ENCODE measurements around the gene RNF25.
A peak's percentile ranks its signal among the peaks of the same experiment; 100 is the strongest.

Gene RNF25

GRCh38 chr2:218679119-218679518 is 7.3 kb upstream of the RNF25 start:
- DNase-seq (ENCODE audit: low read depth): no peak

DNA sequence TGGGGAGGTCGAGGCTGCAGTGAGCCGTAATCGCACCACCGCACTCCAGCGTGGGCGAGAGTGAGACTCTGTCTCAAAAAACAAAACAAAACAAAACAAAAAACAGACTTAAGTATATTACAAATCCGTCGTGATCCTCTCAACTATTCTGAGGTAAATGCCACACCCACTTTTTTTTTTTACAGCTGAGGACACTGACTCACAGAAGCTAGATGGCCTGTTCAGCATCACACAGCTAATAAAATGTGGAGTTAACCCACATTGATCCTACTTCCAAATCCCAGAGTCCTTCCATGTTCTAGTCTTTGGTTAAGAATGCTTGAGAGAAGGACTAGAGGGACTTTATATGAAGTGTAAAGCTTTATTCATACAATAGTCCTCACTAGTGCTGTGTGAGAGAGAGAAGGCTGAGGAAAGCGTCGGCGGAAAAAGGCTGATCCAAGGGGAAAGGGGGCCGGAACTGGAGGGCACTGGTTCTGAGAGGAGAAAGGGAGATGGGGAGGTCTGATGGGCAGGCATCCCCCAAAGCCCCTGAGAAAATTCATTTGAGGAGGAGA is 627 bp downstream of the RNF25 start:
- DNase-seq (ENCODE audit: low read depth): no peak

DNA sequence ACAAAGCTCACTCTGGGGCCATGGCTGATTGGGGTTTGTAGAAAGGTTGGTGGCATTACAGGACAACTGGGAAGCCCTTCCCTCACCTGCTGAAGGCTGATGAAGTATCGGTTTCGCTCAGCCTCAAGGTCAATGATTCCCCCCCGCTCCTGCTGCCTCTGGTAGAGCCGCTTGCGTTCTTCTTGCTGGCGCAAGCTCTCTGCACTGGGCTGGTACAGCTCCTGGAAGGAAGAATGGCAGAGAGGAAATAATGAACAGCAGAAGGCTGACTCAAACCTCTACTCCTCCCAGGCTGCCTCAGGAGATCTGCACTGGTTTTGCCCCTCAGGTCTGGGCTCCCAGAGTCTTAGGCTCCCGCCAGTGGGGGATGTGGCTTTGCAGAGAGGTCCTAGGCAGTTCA is 7.1 kb downstream of the RNF25 start:
- DNase-seq (ENCODE audit: low read depth): no peak

DNA sequence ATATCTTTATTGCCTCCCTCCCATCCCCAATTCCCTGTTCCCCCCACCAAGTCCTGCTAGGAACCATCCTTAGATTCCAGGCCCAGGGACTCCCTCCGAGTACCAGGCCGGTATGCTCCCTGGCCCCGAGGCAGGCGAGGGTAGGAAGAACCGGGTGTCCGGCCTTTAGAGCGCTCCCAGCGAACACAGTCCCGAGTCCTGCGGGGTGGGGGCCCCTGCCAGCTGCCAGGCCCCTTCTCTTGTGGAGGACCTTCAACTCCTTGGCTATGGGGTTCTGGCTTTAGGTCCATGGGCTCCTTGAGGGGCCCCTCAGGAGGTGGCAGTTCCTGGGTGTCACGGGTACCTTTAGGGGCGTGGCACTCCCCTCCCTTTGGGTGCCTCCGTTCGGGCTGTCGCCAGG is 7.9 kb downstream of the RNF25 start:
- no peak for DNase-seq (ENCODE audit: low read depth)

DNA sequence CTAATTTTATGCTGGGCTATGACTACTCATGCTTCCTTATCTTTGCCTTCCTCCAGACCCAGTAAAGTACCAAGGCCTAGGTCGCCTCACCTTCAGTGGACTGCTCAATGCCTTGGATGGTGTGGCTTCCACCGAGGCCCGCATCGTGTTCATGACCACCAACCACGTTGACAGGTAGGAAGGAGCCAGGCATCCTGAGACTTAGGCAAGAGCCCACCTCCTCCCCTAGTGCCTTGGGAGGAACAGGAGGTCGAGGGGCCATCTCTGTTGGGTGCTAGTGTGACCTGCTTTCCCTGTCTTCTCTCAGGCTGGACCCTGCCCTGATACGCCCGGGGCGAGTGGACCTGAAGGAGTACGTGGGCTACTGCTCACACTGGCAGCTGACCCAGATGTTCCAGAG is 9.0 kb downstream of the RNF25 start:
- DNase-seq (ENCODE audit: low read depth): no peak

GRCh38 chr2:218662377-218662776 is 9.4 kb downstream of the RNF25 start:
- DNase-seq (ENCODE audit: low read depth): no peak

GRCh38 chr2:218659988-218660358 is 11.8 kb downstream of the RNF25 start:
- DNase-seq (ENCODE audit: low read depth): no peak

- DNase-seq (ENCODE audit: low read depth): peak; percentile 89
Measured at GRCh38 chr2:218659258-218659987, 12.4 kb downstream of the RNF25 start, which contains the start of the genes BCS1L and ZNF142. Gene BCS1L, plus strand, starts transcription at chr2:218659683. Its CDS starts 1,305 bp downstream, at chr2:218660988. Gene ZNF142, minus strand, starts transcription at chr2:218659623. Its CDS starts 3,194 bp downstream, at chr2:218656429.

- DNase-seq (ENCODE audit: low read depth): peak; percentile 8
Measured at GRCh38 chr2:218658671-218659257, 13.0 kb downstream of the RNF25 start.

GRCh38 chr2:218655751-218656150 is 16.1 kb downstream of the RNF25 start:
- DNase-seq (ENCODE audit: low read depth): no peak

GRCh38 chr2:218648787-218649100 is 23.1 kb downstream of the RNF25 start:
- DNase-seq (ENCODE audit: low read depth): no peak

- DNase-seq (ENCODE audit: low read depth): no peak
Measured at GRCh38 chr2:218648088-218648786, 23.6 kb downstream of the RNF25 start.

- DNase-seq (ENCODE audit: low read depth): no peak
Measured at GRCh38 chr2:218645126-218645525, 26.7 kb downstream of the RNF25 start.

DNA sequence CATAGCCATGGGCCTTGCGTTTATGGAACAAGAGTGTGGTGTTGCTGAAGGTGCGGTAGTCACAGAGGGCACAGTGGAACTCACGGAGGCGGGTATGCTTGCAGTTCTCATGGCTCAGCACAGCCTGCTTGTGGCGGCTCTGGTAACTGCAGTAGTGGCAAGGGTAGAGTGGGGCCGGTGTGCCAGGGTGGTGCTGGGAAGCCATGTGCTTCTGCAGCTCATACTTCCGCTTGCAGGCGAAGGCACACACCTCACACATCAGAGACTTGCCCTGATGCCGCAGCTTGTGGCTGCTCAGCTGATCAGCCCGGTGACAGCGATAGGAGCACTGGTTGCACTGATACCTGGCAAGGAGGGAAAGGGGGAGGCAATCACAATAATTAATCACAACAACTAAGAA is 27.1 kb downstream of the RNF25 start:
- no peak for DNase-seq (ENCODE audit: low read depth)

- DNase-seq (ENCODE audit: low read depth): no peak
Measured at GRCh38 chr2:218643751-218644310, 28.0 kb downstream of the RNF25 start.

DNA sequence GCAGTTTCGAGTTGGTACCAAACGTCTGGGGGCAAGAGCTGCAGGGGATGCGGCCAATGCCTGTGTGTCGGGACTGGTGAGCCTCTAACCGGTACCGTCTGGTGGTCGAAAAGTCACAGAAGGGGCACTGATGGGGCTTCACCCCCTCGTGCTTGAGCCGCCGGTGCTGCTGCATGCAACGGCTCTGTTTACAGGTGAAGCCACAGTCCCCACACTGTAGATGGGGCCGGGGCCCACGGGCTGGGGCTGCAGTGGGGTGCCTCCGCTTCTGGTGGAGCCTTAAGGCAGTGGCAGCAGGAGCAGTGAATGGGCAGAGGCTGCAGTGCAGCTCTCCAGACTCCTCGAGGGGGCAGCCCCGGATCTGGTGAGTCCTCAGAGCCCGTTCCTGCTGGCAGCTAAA is 29.0 kb downstream of the RNF25 start:
- DNase-seq (ENCODE audit: low read depth): no peak

DNA sequence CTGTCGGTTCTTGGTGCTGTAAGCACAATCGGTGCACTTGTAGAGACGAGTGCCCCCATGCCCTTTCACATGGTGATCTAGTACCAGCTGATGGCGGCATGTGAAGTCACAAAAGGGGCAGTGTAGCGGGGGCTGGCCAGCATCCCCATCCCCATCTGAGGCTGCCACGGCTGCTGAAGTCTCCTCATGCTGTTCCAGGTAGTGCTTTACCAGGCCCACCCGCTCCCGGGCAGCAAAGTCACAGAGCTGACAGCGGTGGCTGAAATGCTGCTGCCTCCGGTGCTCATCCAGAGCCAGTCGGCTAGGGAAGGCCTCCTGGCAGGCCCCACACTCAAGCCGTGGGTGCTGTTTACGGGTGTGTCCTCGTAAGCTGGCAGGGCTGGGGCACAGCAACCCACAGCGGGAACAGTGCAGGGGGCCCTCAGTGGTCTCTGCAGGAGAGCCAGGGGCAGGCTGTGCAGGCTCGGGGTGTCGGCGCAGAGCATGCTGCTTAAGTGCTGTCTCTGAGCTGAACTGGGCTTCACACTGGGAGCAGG is 29.6 kb downstream of the RNF25 start:
- DNase-seq (ENCODE audit: low read depth): no peak

GRCh38 chr2:218638372-218638771 is 33.4 kb downstream of the RNF25 start:
- no peak for DNase-seq (ENCODE audit: low read depth)

DNA sequence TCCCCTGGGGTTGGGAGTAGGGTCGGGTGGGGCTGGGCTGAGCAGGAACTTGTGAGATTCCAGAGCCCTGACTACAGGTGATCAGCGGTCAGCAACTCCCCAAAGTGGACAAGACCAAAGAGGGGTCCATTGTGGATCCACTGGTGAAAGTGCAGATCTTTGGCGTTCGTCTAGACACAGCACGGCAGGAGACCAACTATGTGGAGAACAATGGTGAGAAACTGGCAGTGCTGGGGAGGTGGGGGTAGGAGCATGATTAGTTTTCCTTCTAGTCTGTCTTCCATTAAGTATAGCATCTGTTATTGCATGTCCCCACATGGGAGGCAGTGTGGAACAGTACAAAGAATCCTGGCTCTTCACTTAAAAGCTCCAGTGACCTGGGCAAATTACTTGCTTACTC is 36.1 kb downstream of the RNF25 start:
- DNase-seq (ENCODE audit: low read depth): no peak

DNA sequence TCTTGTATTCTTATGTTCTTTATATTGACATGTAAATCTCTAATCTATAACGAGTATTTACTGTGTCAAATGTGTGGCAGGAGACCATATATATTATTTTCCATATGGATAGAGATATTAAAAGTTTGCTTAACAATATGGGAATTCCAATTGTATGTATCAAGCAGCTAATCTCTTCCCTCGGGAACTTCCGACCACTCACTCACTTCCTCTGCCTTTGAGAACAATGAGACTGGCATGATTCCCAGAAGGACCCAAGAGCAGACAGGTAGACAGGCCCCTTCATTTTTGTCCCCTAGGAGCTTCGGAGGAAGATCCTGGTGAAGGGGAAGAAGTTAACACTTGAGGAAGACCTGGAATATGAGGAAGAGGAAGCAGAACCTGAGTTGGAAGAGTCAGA is 40.0 kb downstream of the RNF25 start:
- DNase-seq (ENCODE audit: low read depth): no peak

DNA sequence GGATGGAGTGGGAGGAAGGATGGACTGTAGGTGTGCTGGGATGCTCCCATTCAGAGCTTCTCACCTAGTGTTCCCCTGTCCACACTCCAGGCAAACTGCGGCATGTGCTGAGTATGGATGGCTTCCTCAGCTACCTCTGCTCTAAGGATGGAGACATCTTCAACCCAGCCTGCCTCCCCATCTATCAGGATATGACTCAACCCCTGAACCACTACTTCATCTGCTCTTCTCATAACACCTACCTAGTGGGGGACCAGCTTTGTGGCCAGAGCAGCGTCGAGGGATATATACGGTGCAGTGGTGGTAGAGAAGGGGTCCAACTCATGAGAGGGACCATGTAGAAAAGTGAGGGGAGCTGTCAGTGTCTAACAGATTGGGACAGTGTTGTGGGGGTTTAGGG is 43.9 kb downstream of the RNF25 start:
- DNase-seq (ENCODE audit: low read depth): no peak

GRCh38 chr2:218626369-218626768 is 45.4 kb downstream of the RNF25 start:
- no peak for DNase-seq (ENCODE audit: low read depth)

GRCh38 chr2:218623366-218623705 is 48.5 kb downstream of the RNF25 start:
- no peak for DNase-seq (ENCODE audit: low read depth)
